Adrenal gland (tissue), 5 donors: ENCODE data around the gene FDX2.

Source experiments
- POLR2A ChIP-seq, 2 donors: fragments of 450-650 bp; IDR thresholded peaks; one replicate each; pipeline ENCODE4 v1.6.1; 2017; ENCODE audit warnings: antibody characterized with exemption in 2 of 2, mild to moderate bottlenecking in 2 of 2, moderate library complexity in 1 of 2
- TF ChIP-seq, protein P1 (sequence below), 6 experiments: fragments of 450-650 bp in 4 of 6; fragments of 200-600 bp in 2 of 6; sonication (generic) in 1 of 6; IDR thresholded peaks; 1 replicate in 5 of 6; 2 replicates in 1 of 6; pipeline versions ENCODE4 v1.5.1 to v1.8.0; 2016 to 2021; ENCODE audit warnings: antibody characterized with exemption in 6 of 6, mild to moderate bottlenecking in 2 of 6, moderate library complexity in 1 of 6
- donor health status: DM: no; HTN: no; CAD: no.

GRCh38 chr19:10338940-10339339 is 23.1 kb upstream of the FDX2 start:
- TF ChIP-seq POLR2A (IDR thresholded peaks at IDR 0.05) = no peak
- TF ChIP-seq, protein P1, sequence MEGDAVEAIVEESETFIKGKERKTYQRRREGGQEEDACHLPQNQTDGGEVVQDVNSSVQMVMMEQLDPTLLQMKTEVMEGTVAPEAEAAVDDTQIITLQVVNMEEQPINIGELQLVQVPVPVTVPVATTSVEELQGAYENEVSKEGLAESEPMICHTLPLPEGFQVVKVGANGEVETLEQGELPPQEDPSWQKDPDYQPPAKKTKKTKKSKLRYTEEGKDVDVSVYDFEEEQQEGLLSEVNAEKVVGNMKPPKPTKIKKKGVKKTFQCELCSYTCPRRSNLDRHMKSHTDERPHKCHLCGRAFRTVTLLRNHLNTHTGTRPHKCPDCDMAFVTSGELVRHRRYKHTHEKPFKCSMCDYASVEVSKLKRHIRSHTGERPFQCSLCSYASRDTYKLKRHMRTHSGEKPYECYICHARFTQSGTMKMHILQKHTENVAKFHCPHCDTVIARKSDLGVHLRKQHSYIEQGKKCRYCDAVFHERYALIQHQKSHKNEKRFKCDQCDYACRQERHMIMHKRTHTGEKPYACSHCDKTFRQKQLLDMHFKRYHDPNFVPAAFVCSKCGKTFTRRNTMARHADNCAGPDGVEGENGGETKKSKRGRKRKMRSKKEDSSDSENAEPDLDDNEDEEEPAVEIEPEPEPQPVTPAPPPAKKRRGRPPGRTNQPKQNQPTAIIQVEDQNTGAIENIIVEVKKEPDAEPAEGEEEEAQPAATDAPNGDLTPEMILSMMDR (IDR thresholded peaks at IDR 0.05) = no peak
